Cardiac septum (tissue), 1 donor: ENCODE results near the gene POLR3E. TPM values are rescaled to one million over a fixed set of nuclear protein-coding genes. Genes with fewer than 3 reads are reported as not detected.

ENCODE experiments used
- DNase-seq: peaks from one replicate; pipeline ENCODE4 v3.0.0-alpha.2; 2020; ENCODE audit warnings: low spot score
- intact Hi-C: fragments of 100-400 bp; cut with DNase I; formaldehyde crosslinking; loops from one replicate; pipeline ENCODE4 v1.14.0; 2022
- total RNA-seq: library from RNA; stranded (reverse); fragmentation: NEBNext Ultra II Directional; extraction: Animal tissue kit (Norgen Biotek cat#: 25700); gene quantifications from one replicate; pipeline ENCODE4 v1.2.1, GENCODE V29; 2021
- donor health status: DM: no; HTN: no; CAD: no.

Gene POLR3E
- total RNA-seq, 1 donor from 2014 or later, result 32.7 TPM

DNA sequence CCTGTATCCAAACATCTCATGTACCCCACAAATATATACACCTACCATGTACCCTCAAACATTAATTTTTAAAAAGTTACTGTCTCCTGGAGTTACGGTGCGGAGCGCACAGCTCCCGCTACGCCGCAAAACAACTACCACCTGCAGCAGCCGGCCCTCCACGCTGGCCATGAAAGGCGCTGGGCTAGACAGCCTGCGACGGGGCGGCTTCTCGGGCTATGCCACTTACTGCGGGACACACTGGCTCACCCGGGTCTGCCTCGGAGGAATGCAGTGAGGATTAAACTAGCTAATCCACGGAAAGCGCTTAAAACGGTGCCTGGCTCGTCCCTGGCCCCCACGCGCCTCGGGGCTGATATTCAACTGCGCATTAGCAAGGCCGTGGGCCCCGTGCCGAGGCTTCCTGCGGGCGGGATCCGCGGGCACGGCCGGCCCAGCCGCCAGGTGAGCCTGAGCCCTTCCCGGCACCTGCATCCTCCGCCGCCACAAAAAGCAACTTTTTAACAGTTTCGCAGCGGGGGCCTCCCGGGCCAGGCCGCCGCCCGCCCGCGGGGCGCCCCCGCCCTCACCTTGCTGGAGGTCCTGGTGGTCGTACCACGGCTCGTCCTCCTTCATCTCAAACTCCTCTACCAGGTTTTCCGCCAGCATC is 76.6 kb downstream of the POLR3E start:
- DNase-seq, result no peak
- intact Hi-C loops, result no loop called here

DNA sequence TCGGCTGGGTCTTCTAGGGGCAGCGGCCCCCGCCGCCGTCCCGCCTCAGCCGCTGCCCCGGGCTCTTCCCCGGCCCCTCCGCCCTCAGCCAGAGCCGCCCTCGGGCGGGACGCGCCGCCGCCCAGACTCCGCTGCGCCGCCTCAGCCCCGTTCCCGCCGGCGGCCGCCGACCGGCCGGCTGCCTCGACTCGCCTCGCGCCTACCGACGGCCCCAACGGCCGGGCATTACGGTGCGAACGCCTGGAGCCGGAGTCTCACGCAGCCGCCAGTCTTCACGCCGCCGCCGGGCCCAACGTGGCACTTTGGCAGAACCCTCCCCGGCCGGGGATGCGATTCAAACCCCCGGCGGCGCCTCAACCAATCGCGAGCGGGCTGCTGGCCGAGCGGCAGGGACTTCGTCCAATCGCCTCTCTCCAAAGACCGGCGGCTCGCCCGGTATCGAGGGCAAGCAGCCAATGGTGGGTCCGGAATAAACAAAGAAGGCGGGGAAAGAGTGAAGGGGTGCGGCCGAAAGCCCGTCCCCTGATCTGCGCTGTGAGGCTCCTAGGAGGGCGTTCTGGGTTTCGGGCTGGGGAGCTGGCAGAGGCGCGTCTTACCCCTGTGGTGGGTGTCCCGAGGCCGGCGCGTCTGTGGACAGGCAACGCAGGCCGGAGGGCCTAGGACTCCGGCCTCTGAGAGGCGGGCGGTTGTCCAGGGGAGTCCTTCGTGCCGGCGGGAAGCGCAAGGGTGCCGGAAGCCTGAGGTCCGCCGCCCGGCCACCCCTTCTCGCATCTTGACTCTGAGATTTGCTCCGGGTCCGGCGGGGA is 77.3 kb downstream of the POLR3E start, which contains the start of gene CDR2:
TSS of gene CDR2 (minus strand) at position 309 of the 806 bp plus-strand sequence. CDS start 310 bp downstream, outside the sequence.
- DNase-seq, result peak; percentile 99
- intact Hi-C loops, result no loop called here

DNA sequence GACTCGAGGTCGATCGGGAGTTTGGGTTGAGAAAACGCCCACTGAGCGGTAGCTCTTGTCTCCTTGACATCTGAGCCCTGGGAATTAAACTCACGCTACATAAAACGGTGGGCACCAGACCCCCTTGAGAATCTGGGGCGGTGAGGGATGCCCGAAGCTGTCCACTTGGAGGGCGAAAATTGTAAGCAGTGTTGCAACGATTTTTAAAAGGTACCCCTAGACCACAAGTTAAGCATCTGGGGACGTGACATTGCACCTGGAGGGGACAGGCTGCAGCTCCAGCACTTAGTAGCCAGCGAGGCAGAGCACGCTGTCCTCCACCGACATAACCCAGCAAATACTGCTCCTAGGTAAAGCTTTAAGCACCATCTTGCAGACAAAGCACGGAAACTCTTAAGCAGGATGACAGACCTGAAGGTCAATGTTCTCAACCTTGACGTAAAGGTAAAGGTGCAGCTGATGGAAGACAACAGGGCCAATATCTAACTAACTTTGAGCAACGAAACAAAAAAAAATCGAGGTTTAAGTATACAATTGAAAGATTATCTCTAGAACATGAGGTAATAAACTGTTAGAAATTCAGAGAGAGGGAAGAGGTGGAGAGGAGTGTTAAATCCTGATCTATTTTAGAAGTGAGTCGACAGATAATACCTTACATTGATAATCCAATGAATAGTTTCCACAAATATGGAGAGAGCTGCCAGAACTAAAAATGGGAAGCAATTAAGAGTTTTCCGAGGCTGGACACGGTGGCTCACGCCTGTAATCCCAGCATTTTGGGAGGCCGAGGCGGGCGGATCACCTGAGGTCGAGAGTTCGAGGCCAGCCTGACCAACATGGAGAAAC is 78.1 kb downstream of the POLR3E start:
- intact Hi-C loops, result no loop called here

DNA sequence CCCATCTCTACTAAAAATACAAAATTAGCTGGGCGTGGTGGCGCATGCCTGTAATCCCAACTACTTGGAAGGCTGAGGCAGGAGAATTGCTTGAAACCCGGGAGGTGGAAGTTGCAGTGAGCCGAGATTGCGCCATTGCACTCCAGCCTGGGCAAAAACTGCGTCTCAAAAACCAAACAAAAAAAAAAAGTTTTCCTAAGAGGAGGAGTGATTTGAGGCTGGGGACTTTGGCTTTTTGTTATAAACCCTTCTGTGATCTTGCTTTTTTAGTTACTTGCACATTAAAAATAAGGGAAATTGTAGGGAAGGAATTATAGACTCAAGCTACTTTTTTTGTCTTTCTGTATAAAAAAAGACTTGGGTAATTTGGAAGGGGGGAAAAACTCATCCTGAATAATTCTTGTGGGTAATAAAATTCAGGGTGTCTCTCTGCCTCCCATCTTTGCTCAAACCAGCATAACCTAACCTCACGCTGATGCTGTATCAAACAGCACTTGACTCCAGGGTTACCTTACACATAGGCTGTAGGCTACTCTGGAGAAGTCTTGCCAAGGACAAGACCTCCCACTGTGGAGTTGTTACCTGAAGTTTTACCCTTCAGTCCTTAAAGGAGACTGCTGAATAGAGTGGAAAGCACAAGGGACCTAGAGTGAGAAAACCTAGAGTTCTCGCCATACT is 78.9 kb downstream of the POLR3E start:
- intact Hi-C loops, result no loop called here
- no peak for DNase-seq

More for the DNA sequence above, 78.1 kb downstream of the POLR3E start:
- no peak for DNase-seq

DNA sequence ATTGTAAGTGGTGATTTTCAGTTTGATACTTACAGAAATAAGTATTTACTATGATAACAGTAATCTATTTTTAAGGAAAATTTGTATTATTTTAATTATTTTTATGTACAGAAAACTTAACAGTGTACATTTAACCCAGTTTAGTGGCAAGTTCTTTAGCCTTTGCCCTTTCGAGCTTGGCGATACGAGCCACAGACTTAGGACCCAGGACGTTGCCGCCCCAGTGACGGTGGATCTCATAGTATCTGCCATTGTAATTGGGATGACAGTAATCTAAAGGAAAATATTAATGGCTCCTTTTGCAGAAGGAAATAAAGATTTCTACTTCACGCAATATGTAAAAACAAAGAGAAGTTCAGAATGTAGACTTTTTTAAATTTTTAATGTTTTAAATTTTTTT is 82.4 kb downstream of the POLR3E start:
- intact Hi-C loops, result no loop called here
- DNase-seq, result no peak

DNA sequence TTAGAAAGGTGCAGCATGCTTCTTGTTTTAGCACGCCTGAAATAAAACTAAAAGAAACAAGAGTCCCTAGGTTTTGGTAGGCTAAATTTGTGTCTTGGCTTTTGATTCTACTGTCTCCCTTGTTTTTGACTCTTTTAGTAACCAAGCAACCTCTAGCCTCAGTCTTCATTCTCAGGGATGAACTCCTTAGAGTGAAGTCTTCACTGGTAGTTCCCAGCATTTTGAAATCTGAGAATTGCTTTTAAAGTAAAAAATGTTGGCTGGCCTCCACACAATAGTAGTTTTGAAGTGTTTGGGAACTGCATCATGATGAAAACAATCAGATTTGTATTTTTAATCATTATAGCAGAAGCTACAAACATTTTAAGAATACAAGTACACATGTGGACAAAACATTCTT is 83.3 kb downstream of the POLR3E start:
- DNase-seq, result no peak
- intact Hi-C loops, result no loop called here

DNA sequence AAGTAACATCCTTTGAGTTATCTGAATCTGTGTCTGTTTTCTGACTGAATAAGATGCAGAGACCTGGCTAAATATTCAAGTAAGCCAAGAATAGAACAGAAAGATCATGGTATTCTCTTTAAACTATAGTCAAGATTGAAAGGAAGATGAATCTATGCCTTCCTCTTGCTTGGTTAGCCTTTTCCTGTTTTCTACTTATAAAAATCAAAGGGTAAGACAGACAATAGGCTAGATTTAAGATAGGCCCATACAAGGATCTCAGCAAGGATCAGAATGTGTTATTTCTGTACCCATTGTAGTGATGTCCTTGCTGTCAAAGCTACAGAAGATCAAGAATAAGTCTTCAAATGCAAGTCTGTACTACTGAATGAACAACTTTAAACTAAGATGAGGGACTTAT is 84.2 kb downstream of the POLR3E start:
- intact Hi-C loops, result no loop called here
- no peak for DNase-seq

DNA sequence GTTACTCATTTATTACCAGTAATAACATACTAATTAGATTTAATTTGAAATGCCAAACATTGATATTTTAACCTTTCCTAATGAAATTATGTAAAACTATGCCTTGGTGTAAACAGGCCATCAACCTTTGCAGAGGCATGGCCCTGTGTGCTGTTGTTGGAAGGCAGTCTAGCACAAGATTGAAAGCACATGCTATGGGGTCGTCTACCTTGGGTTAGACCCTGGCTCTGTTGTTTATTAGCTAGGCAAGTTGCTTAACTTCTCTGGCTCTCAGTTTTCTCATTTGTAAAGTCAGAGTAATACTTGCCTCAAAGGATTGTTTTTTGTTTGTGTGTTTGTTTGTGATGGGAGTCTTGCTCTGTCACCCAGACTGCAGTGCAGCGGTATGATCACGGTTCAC is 86.6 kb downstream of the POLR3E start:
- no peak for DNase-seq
- intact Hi-C loops, result no loop called here

Other genes starting within 250 kb of the POLR3E start
- not detected for gene VWA3A, start 204.9 kb upstream of the POLR3E start, total RNA-seq
- not detected for gene SDR42E2, start 134.9 kb upstream of the POLR3E start, total RNA-seq
- 16.2 TPM for gene EEF2K, start 91.1 kb upstream of the POLR3E start, total RNA-seq
- 8.5 TPM for gene CDR2, start 77.2 kb downstream of the POLR3E start, total RNA-seq
- gene NPIPB5, start 213.5 kb downstream of the POLR3E start, total RNA-seq, result 62.5 TPM